ENCODE data around the gene VOPP1. TPM values are rescaled to one million over a fixed set of nuclear protein-coding genes. Genes with fewer than 3 reads are reported as not detected.

VOPP1 gene
- total RNA-seq, 1 experiment from 2014 or later, result 60.2 TPM

DNA sequence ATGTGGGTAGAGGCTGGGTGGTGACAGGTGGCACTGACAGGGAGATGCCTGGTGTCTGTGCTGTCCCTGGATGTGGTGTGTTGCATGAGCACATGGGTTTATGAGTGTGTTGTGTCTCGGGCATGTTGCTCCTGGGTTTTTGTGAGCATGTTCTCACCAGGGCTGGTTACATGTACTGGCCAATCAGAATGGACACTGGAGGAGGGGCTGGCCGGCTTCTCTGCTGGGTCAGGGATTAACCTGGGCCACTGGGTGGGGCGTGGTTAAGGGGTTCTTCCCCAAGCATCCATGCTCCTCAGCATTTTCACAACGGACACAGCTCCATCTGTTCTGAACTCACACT is 20.8 kb upstream of the VOPP1 start:
- TF ChIP-seq EZH2phosphoT487 (IDR thresholded peaks at IDR 0.05; ENCODE audit: borderline replicate concordance, low read length), result no peak
- no peak for TF ChIP-seq EZH2 (IDR thresholded peaks at IDR 0.05; ENCODE audit: low read length, unreplicated experiment)
- TF ChIP-seq, protein P1, sequence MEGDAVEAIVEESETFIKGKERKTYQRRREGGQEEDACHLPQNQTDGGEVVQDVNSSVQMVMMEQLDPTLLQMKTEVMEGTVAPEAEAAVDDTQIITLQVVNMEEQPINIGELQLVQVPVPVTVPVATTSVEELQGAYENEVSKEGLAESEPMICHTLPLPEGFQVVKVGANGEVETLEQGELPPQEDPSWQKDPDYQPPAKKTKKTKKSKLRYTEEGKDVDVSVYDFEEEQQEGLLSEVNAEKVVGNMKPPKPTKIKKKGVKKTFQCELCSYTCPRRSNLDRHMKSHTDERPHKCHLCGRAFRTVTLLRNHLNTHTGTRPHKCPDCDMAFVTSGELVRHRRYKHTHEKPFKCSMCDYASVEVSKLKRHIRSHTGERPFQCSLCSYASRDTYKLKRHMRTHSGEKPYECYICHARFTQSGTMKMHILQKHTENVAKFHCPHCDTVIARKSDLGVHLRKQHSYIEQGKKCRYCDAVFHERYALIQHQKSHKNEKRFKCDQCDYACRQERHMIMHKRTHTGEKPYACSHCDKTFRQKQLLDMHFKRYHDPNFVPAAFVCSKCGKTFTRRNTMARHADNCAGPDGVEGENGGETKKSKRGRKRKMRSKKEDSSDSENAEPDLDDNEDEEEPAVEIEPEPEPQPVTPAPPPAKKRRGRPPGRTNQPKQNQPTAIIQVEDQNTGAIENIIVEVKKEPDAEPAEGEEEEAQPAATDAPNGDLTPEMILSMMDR (conservative IDR thresholded peaks at IDR 0.05; ENCODE audit: low read depth, low read length), result no peak
- no peaks in the 10 kb centered on the region for H3K79me2 ChIP-seq (ENCODE audit: low read length)
- no TSS peak for BruUV-seq (replicated peaks)
- H3K36me3 ChIP-seq (ENCODE audit: low read depth, low read length), result no peaks in the 10 kb centered on the region
- H3K9me3 ChIP-seq (ENCODE audit: low read length), result no peaks in the 10 kb centered on the region
- ChIA-PET CTCF (interaction anchor here (0.5 to 1.2 kb wide), 3 partner anchors 9 to 164 kb away, joined by 3 to 6 read pairs (median 5); no protein-coding TSS in a partner anchor), POLR2A (ENCODE audit: unreplicated experiment) (no interaction called here)
- no peak overlapping the region for H3K4me3 ChIP-seq (ENCODE audit: low read length)
- H3K27ac ChIP-seq (ENCODE audit: low read length), result no peak overlapping the region
- no peaks in the 10 kb centered on the region for H3K27me3 ChIP-seq (ENCODE audit: low read length)
- ATAC-seq (no peak), DNase-seq (no peak)
- H3K9me2 ChIP-seq (replicated peaks; ENCODE audit: low read length), result no peaks in the 10 kb centered on the region
- H3K4me1 ChIP-seq (ENCODE audit: insufficient read depth, low read length), result no peaks in the 10 kb centered on the region
- no peaks in the 10 kb centered on the region for H4K20me1 ChIP-seq (ENCODE audit: low read length)
- intact Hi-C loops (cut with micrococcal nuclease), result no loop called here
- H3F3A ChIP-seq (ENCODE audit: low read length, unreplicated experiment), result no peaks in the 10 kb centered on the region
- H3K9ac ChIP-seq (ENCODE audit: low read length), result no peak overlapping the region
- no peak overlapping the region for H3K4me2 ChIP-seq (ENCODE audit: low read length)
- H2AFZ ChIP-seq (ENCODE audit: low read length), result no peak overlapping the region

DNA sequence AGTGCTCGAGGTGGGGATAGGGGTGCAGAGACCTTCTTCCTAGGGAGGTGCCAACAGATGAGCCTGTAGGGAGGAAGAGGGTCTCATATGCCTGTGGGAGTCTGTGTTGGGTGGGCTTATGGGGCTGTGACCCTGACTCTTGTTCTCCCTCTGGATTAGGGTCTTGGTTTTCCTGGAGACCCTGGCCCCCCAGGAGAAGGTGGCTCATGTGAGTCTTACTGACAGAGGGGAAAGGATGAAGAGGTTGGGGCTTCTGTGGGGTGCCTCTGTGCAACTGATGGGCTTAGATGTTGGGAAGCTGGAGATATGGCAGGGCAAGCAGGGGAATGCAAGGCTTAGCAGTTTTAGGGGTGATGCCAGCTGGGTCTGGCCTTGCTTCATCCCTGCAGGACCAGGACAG is 20.2 kb upstream of the VOPP1 start:
- no peak overlapping the region for H3K4me3 ChIP-seq (ENCODE audit: low read length)
- ATAC-seq (no peak), DNase-seq (no peak)
- H4K20me1 ChIP-seq (ENCODE audit: low read length), result no peaks in the 10 kb centered on the region
- no peak overlapping the region for H2AFZ ChIP-seq (ENCODE audit: low read length)
- no peaks in the 10 kb centered on the region for H3K4me1 ChIP-seq (ENCODE audit: insufficient read depth, low read length)
- no peak overlapping the region for H3K9ac ChIP-seq (ENCODE audit: low read length)
- no TSS peak for BruUV-seq (replicated peaks)
- CTCF ChIA-PET, result no interaction called here
- POLR2A ChIA-PET (ENCODE audit: unreplicated experiment), result no interaction called here
- no peak overlapping the region for H3K4me2 ChIP-seq (ENCODE audit: low read length)
- no peaks in the 10 kb centered on the region for H3K9me3 ChIP-seq (ENCODE audit: low read length)
- no peaks in the 10 kb centered on the region for H3K9me2 ChIP-seq (replicated peaks; ENCODE audit: low read length)
- intact Hi-C loops (cut with micrococcal nuclease), result no loop called here
- H3K79me2 ChIP-seq (ENCODE audit: low read length), result no peaks in the 10 kb centered on the region
- no peaks in the 10 kb centered on the region for H3K36me3 ChIP-seq (ENCODE audit: low read depth, low read length)
- no peaks in the 10 kb centered on the region for H3F3A ChIP-seq (ENCODE audit: low read length, unreplicated experiment)
- H3K27me3 ChIP-seq (ENCODE audit: low read length), result no peaks in the 10 kb centered on the region
- H3K27ac ChIP-seq (ENCODE audit: low read length), result no peak overlapping the region
- no peak for TF ChIP-seq EZH2phosphoT487 (IDR thresholded peaks at IDR 0.05; ENCODE audit: borderline replicate concordance, low read length)
- TF ChIP-seq, protein P1 (conservative IDR thresholded peaks at IDR 0.05; ENCODE audit: low read depth, low read length), result no peak
- TF ChIP-seq EZH2 (IDR thresholded peaks at IDR 0.05; ENCODE audit: low read length, unreplicated experiment), result no peak

DNA sequence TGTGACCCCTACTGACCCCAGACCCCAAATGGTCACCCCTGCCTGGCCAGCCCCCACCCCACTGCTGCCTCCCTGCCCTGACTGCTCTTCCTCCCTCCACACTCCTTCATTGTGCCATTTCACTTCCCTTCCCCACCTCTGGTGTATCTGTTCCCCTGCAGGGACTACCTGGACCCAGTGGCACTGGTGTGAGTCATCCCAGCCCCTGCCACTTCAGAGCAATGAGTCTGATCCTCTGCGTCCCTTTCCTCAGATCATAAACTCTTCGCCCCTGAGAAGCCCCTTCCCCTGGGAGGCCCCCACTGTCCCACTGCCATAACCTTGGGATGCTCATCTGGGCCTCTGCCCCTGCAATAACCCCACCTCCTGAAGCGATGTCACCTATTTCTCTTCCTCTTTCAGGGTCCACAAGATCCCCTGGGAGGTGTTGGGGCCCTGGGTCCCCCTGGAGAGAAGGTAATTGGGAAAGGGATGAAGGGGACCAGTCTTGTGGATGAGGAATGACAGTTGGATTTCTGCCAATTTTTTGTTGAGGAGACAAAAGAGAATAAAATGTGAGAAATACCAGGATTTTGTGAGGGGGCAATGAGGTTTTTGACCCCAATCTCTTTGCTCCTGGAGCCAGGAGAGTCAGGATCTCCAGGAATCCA is 19.1 kb upstream of the VOPP1 start:
- no peak for DNase-seq
- Histone ChIP-seq H3K9me3 (ENCODE audit: low read length) (no peaks in the 10 kb centered on the region), H3K9me2 (replicated peaks; ENCODE audit: low read length) (no peaks in the 10 kb centered on the region), H3K9ac (ENCODE audit: low read length) (no peak overlapping the region), H3F3A (ENCODE audit: low read length, unreplicated experiment) (no peaks in the 10 kb centered on the region), H3K4me3 (ENCODE audit: low read length) (no peak overlapping the region), H3K27ac (ENCODE audit: low read length) (no peak overlapping the region), H3K79me2 (ENCODE audit: low read length) (no peaks in the 10 kb centered on the region), H3K4me2 (ENCODE audit: low read length) (no peak overlapping the region), H4K20me1 (ENCODE audit: low read length) (no peaks in the 10 kb centered on the region), H3K4me1 (ENCODE audit: insufficient read depth, low read length) (no peaks in the 10 kb centered on the region), H2AFZ (ENCODE audit: low read length) (no peak overlapping the region), H3K36me3 (ENCODE audit: low read depth, low read length) (no peaks in the 10 kb centered on the region), H3K27me3 (ENCODE audit: low read length) (no peaks in the 10 kb centered on the region)
- ChIA-PET CTCF (no interaction called here), POLR2A (ENCODE audit: unreplicated experiment) (no interaction called here)
- intact Hi-C loops (cut with micrococcal nuclease), result no loop called here
- TF ChIP-seq, protein P1 (conservative IDR thresholded peaks at IDR 0.05; ENCODE audit: low read depth, low read length), result no peak
- no peak for TF ChIP-seq EZH2 (IDR thresholded peaks at IDR 0.05; ENCODE audit: low read length, unreplicated experiment)
- no peak for TF ChIP-seq EZH2phosphoT487 (IDR thresholded peaks at IDR 0.05; ENCODE audit: borderline replicate concordance, low read length)
- no TSS peak for BruUV-seq (replicated peaks)
- no peak for ATAC-seq
